Ishikawa (cell line): ENCODE measurements around the gene ESPN.

Source experiments
- CEBPB ChIP-seq: IDR thresholded peaks from 2 replicates; pipeline ENCODE4 v1.6.1; 2012
- CREB1 ChIP-seq: IDR thresholded peaks from 2 replicates; pipeline ENCODE4 v1.6.1; 2012; ENCODE audit warnings: low read depth
- EGR1 ChIP-seq: IDR thresholded peaks from 2 replicates; pipeline ENCODE4 v1.6.1; 2012
- EP300 ChIP-seq: IDR thresholded peaks from 2 replicates; pipeline ENCODE4 v1.6.1; 2012; ENCODE audit warnings: borderline replicate concordance
- FOXM1 ChIP-seq: IDR thresholded peaks from 2 replicates; pipeline ENCODE4 v1.6.1; 2012; ENCODE audit warnings: low read depth, borderline replicate concordance
- NFIC ChIP-seq: IDR thresholded peaks from 2 replicates; pipeline ENCODE4 v1.6.1; 2012
- RAD21 ChIP-seq: IDR thresholded peaks from 2 replicates; pipeline ENCODE4 v1.6.1; 2012; ENCODE audit warnings: low read depth
- TAF1 ChIP-seq: IDR thresholded peaks from 2 replicates; pipeline ENCODE4 v1.6.1; 2012; ENCODE audit warnings: low read depth, mild to moderate bottlenecking
- TCF12 ChIP-seq: IDR thresholded peaks from 2 replicates; pipeline ENCODE4 v1.6.1; 2012; ENCODE audit warnings: low read depth
- TEAD4 ChIP-seq: IDR thresholded peaks from 2 replicates; pipeline ENCODE4 v1.6.1; 2012
- YY1 ChIP-seq: IDR thresholded peaks from 2 replicates; pipeline ENCODE4 v1.6.1; 2012; ENCODE audit warnings: low read depth
- ZBTB7A ChIP-seq: IDR thresholded peaks from 2 replicates; pipeline ENCODE4 v1.6.1; 2012; ENCODE audit warnings: low read depth
- TF ChIP-seq, protein P1 (sequence below): IDR thresholded peaks from 2 replicates; pipeline ENCODE4 v1.6.1; 2012
- TF ChIP-seq, protein P2 (sequence below): IDR thresholded peaks from 2 replicates; pipeline ENCODE4 v1.6.1; 2012; ENCODE audit warnings: low read depth, mild to moderate bottlenecking
- TF ChIP-seq, protein P3 (sequence below): IDR thresholded peaks from 2 replicates; pipeline ENCODE4 v1.6.1; 2012

Gene ESPN

DNA sequence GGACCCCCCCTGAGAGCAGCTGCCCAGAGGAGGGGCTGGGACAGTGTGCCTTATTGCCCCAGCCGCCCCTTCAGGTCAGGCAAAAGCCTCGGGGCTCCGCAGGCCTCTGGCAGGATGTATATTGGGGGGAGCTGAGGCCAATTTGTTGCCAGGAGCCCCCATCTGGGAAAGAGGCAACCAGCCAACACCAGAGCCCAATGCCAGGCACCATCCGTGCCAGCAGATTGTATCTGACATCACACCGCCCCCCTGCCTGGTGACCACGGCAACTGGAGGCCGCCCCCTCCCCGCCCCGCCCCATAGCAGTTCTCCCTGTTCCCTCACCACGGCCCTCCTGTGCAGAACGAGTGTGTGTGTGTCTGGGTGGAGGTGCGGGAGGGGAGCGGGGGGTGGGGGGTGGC, 70.5 kb downstream of the ESPN start:
- TF ChIP-seq, protein P1, sequence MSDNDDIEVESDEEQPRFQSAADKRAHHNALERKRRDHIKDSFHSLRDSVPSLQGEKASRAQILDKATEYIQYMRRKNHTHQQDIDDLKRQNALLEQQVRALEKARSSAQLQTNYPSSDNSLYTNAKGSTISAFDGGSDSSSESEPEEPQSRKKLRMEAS = no peak
- no peak for TF ChIP-seq EGR1
- TF ChIP-seq ZBTB7A = no peak
- TF ChIP-seq TAF1 = no peak
- TF ChIP-seq YY1 = no peak
- TF ChIP-seq, protein P2, sequence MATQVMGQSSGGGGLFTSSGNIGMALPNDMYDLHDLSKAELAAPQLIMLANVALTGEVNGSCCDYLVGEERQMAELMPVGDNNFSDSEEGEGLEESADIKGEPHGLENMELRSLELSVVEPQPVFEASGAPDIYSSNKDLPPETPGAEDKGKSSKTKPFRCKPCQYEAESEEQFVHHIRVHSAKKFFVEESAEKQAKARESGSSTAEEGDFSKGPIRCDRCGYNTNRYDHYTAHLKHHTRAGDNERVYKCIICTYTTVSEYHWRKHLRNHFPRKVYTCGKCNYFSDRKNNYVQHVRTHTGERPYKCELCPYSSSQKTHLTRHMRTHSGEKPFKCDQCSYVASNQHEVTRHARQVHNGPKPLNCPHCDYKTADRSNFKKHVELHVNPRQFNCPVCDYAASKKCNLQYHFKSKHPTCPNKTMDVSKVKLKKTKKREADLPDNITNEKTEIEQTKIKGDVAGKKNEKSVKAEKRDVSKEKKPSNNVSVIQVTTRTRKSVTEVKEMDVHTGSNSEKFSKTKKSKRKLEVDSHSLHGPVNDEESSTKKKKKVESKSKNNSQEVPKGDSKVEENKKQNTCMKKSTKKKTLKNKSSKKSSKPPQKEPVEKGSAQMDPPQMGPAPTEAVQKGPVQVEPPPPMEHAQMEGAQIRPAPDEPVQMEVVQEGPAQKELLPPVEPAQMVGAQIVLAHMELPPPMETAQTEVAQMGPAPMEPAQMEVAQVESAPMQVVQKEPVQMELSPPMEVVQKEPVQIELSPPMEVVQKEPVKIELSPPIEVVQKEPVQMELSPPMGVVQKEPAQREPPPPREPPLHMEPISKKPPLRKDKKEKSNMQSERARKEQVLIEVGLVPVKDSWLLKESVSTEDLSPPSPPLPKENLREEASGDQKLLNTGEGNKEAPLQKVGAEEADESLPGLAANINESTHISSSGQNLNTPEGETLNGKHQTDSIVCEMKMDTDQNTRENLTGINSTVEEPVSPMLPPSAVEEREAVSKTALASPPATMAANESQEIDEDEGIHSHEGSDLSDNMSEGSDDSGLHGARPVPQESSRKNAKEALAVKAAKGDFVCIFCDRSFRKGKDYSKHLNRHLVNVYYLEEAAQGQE = no peak
- no peak for TF ChIP-seq CREB1
- no peak for TF ChIP-seq CEBPB
- TF ChIP-seq, protein P3, sequence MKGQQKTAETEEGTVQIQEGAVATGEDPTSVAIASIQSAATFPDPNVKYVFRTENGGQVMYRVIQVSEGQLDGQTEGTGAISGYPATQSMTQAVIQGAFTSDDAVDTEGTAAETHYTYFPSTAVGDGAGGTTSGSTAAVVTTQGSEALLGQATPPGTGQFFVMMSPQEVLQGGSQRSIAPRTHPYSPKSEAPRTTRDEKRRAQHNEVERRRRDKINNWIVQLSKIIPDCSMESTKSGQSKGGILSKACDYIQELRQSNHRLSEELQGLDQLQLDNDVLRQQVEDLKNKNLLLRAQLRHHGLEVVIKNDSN = no peak
- no peak for TF ChIP-seq FOXM1
- TF ChIP-seq NFIC = no peak
- TF ChIP-seq EP300 = no peak
- TF ChIP-seq TCF12 = no peak
- TF ChIP-seq TEAD4 = no peak
- TF ChIP-seq RAD21 = no peak

DNA sequence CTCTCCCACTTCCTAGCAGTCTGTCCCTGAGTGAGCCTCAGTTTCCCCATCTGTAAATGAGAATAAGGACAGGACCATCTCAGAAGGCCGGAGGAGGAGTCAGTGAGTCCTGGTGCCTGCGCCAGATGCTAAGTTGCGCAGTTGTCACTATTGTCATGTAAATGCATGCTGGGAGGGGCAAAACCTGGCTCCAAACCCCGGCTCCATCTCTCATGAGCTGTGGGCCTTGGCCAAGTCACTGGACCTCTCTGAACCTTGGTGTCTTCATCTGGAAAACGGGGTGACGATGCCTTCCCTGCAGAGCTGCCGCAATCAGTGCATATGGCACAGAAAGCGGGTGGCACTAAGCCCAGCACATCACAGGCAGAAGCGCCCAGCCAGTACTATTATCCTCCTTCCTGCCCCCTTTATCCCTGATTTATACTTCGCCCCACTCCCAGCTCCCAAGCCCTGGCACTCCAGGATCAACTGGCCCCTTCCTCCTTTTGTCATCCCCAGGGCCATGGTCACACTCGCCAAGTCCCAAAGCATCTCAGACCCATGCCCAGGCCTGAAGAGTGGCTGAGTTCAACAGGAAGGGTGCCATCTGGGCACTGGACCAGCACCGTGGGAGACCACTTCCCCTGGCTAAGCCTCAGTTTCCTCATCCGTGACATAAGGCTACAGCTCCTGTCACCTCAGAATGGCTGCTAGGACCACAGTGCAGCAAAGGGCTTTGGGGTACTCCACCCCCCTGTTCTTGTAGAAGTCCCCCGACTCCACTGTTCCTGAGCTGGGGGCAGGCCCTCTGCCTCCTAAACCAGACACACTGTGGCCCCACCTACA, 71.2 kb downstream of the ESPN start:
- no peak for TF ChIP-seq RAD21
- TF ChIP-seq CEBPB = no peak
- TF ChIP-seq, protein P1 = no peak
- TF ChIP-seq YY1 = no peak

DNA sequence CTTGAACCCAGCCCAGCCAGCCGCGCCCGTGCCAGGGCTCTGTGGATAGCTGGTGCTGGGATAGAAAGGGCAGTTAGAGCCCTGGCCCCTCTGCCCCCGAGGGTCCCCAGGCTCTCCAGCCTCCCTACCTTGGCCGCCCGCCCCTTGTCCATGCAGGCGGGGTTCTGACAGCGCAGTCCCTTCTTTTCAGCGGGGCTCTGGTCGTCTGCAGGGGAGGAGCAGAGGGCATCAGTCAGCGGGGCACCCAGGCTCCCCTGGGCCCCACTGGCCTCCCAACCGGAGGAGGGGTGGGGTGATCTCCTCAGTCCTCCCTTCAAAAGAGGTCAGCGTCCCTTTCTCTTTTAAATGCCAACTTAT, 71.8 kb downstream of the ESPN start:
- TF ChIP-seq ZBTB7A = no peak
- TF ChIP-seq, protein P2 = no peak
- TF ChIP-seq CEBPB = no peak
- no peak for TF ChIP-seq TCF12
- TF ChIP-seq EGR1 = no peak
- TF ChIP-seq NFIC = no peak
- no peak for TF ChIP-seq RAD21
- TF ChIP-seq TEAD4 = no peak
- TF ChIP-seq, protein P1 = no peak
- no peak for TF ChIP-seq FOXM1

DNA sequence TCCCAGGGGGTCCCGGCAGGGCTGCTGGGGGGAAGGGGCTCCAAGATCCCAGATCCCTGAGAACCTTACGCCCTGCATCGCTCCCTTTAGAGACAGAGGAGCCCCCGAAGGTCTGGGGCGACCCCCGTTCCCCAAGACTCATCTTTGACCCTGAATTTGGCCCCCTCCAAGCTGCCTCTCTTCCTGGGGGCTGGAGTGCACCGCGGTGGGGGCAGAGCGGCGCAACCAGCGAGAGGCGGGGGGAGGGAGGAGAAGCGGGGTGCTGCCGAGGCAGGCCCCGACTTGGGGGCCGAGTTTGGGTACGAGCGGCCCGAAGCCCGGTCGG, 72.3 kb downstream of the ESPN start:
- TF ChIP-seq ZBTB7A (peak; percentile 56; the same call in 1 of the 2 replicates), TAF1 (no peak)
- TF ChIP-seq, protein P3 = no peak

DNA sequence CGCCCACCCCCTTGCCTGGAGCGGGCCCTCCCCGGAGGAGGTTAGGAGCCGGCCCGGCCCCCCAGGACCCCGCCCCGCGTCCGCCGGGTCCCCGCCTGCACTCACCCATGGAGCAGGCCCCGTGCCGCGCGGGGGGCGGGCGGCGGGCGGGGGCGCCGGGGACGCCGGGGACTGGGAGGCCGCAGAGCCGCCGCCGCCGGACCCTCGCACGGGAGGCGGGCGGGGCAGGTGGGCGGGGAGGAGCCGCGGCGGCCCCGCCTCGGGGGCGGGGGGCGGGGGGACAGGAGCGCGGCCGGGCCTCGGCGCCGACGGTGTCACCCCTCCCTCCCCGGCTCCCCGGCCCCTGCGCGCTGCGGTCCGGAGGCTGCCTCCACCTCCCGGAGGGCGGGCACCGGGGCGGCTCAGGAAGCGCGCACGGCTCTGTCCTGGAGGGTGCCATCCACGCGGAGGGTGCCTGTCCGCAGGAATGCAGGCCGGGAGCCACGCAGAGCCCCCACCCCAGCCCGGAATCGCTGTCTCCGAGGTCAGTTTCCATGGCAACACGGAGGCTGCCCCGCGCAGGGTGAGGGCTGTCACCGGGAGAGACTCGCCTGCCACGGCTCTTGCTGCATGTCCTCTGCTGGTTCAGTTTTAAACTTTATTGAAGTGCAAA, 72.8 kb downstream of the ESPN start:
- TF ChIP-seq ZBTB7A (0 out of 2 replicates have a peak, but pooled peaks have one; percentile 26), TEAD4 (peak; percentile 52), TAF1 (no peak)
- TF ChIP-seq, protein P1 = peak; percentile 40

DNA sequence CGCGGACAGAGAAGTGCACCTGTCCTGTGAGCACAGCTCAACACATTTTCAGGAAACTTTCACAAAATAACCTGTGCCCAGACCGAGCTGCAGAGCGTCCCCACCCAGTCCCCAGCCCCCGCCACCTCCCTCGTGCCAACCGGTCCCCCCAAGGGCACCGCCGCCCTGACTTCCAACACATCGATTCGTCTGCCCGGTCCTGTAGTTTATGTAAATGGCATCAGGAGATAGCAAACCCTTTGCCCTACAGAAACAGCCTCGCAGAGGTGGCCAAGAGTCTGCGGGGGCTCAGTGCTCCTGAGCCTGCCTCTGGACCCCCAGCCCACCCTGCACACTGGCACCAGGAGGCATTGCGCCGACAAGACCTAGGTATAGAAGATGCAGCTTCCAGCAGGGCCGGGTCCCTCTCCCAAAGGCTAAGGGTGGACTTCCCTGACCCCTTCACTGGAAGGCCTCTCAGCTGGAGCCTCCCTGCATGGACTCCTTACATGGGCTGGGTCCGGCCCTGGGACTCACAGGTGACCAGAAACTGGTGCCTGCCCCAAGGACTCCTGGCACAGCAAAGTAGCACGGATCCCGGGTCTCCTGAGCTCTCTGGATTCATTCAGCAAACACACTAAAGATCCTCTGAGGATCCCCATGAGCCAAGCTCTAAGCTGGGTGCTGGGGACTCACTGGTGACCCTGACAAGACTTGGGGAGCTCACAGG, 73.4 kb downstream of the ESPN start:
- TF ChIP-seq, protein P3 = no peak
- no peak for TF ChIP-seq NFIC
- TF ChIP-seq, protein P1 = no peak
- TF ChIP-seq TAF1 = no peak
- no peak for TF ChIP-seq YY1
- TF ChIP-seq CREB1 = no peak
- no peak for TF ChIP-seq CEBPB
- TF ChIP-seq FOXM1 = no peak
- no peak for TF ChIP-seq EP300
- no peak for TF ChIP-seq TCF12
- TF ChIP-seq, protein P2 = no peak
- no peak for TF ChIP-seq ZBTB7A
- no peak for TF ChIP-seq TEAD4
- TF ChIP-seq EGR1 = no peak
- TF ChIP-seq RAD21 = no peak
